Measurements from ENCODE around the gene XDH.
A peak's percentile ranks its signal among the peaks of the same experiment; 100 is the strongest.

The XDH gene

GRCh38 chr2:31327505-31327904 is 87.0 kb downstream of the XDH start:
- DNase-seq: no peak

DNA sequence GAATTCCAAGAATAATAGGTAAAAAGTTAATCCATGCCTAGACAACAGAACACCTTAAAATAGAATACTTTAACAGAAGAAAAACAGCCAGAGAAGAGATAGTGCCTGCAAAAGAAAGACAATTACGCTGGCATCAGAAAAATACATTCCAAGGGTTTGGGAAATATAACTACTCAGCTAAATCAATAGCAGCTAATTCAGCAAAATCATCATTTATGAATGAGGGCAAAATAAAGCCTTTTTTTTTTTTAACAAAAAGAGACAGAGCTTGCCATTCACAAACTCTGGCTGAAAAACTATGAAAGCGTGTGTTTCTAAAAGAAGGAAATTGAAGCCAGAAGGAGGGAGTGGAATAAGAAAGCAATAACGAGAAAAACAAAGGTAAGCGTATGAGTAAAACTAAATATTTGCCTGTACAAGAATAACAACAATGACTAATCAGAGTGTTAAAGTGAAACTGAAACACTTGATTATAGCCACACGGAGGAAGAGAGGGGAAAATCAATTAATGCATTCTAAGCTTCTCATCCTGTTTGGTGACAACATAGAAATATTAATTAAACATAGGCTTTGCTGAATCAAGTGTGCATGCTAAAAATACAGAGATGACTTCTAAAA is 90.4 kb downstream of the XDH start:
- DNase-seq: no peak

DNA sequence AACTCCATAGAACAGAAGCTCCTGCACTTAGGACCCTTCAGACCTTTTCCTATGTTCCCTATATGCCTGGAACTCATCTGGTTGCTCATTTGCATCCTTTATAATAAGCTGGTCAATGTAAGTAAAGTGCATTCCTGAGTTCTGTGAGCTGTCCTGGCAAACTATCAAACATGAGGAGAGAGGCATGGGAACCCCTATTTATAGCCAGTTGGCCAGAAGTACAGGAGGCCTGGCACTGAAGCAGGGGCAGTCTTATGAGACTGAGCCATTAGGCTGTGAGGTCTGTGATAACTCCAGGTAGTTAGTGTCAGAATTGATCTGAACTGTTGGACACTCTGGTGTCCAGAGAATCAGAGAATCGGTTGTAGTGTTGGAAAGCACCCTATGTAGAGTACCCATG is 92.2 kb downstream of the XDH start:
- DNase-seq: no peak

DNA sequence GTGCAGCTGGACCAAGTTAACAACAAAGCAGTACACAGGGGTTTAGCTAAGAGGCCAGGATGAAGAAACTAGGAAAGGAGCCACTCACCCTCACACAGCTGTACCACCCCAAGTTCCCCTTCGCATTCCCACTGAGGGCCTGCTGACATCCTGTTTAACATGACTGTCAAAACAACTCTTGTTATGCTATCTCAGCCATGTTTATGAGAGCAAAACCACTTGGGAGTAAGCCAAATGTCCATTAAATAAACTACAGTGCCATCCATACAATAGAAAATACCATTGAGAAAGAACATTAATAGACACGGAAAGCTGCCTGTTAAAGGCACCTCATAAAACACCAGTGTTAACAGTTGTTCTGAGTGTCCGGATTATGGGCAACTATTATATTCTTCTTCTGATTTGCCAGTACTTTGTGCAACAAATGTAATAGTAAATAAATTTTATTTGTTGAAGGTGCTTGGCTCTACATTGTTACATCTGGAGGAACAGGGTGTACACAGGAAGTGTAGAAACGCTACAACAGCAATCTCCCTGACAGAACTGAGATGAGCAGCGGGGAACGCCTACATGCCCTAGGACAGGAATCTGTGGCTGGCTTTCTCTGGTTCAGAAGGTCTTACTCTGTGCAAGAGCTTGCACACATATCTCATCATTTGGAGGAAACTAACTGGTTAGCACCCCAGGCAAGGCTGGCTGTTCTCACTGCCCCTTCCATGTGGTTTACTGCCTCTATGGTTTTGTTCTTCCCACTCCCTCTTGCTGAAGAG is 95.0 kb downstream of the XDH start:
- no peak for DNase-seq

DNA sequence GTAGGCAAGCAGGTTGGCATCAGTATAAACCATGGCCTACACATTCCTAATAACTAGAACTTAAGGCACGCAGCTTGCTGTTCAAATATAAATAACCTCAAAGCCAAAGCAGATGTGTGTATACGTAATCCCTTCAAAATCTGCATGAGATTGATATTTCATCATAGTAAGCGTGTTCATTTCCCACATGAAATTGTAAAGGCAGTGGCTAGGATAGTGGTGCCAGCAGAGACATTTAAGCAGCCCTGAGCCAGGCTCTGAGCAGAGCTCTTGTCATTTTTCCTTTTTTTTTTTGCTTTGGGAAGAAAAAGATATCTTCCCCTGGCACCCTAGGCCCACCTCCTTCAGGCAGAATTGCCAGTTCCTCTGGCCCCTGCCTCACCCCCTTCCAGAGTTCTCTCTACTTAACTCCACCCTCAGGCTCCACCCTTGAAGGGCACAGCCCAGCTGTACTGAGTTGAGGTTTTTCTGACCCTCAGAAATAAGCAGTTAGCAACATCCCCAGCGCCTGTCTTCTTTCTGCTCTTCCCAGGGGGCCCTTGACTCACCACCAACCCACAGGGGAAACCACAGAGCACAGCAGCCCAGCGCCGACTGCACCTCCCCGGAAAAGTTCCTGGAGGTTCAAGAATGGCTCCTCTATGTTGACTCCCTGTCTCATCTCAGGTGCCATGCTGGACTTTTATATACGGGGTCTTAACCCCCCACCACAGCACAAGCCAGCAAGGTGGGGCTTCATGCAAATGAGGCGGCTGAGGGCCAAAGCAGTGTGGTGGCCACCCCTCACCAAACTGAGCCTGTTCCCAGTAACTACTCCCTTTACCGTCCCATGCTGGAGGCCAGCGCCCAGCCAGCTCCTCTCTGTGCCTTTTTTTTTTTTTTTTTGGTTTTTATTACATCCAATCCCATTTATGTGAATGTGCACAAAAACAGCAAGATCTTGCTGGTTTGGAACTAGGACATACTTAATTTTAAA is 95.9 kb downstream of the XDH start:
- peak; percentile 28 for DNase-seq

DNA sequence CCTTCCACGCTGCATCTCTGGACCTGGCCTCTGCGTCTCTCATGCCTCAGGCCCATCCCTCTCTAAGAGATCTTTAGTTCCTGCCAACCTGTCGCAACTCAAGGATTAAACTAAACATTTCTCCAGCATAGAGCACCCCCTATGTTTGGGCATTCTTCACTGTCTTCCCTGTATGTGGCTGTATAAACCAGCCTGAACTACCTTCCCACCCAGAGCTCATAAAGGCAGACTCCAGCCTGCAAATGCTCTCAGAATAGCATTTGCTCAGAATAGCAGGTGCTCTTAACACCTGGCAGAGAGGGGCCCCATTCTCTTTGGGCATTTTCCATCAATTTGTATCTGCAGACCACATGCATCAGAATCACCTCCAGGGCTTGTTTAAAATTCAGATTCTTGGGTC is 97.1 kb downstream of the XDH start:
- DNase-seq: no peak

DNA sequence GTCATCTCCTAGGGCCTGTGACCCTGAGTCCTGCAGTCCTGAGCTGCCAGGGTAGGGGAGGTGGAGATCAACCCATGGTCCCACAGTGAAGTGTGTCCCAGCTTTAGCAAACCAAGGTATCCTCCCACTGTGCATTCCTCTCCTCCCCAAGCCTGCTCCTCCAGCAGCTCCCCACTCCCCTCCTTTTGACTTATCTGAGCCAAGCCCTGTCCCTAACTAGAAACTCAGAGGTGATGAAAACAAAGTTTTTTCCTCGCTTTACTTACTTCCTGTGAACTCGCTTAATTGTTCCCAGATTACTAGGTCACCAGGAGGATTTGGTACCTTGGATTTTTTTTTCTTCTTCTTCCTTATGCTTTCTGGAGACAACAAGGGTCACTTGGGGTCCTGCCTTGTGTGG is 99.8 kb downstream of the XDH start:
- DNase-seq: no peak

GRCh38 chr2:31312898-31313297 is 101.6 kb downstream of the XDH start:
- no peak for DNase-seq

- no peak for DNase-seq
These were observed 109.7 kb downstream of the XDH start for GRCh38 chr2:31304816-31305215.

- no peak for DNase-seq
These were observed 111.5 kb downstream of the XDH start for GRCh38 chr2:31302940-31303563.

DNA sequence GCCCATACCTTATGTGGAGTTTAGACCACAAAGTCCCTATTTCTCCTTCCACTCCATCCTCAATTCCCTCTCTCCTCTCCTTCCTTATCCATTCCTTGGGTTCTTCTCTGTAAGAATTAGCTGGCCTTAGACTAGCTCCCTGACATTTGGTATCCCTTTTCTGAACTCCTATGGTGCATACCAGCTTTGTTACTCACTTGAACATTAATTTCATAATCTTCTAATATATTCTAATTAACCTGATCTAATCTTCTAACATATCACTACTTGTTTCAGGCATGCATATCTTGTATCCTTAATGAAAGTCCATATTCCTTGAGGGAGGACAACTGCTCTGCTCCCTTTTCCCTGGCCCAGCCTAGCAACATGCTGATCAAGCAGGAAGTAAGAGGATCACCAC is 114.2 kb downstream of the XDH start:
- DNase-seq: no peak

GRCh38 chr2:31299547-31299946 is 115.0 kb downstream of the XDH start:
- no peak for DNase-seq

DNA sequence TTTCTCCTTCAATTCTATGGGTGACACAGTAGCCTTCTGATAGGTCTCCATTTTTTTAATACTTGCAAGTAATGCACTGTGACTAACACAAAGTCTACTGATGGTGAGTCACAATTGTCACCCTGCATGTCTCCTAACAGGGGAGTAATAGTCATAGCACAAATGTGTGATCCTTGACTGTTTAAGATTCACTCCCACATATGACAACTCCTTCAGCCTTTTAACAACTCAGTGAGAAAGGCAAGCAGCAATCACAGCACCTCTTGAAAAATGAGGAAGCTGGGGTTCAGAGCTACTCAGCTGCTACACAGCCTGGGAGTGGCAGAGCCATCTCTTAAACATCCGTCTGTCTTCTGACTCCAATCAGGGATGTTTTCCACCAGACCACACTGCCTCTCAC is 116.8 kb downstream of the XDH start:
- no peak for DNase-seq

GRCh38 chr2:31296641-31297287 is 117.8 kb downstream of the XDH start:
- no peak for DNase-seq

GRCh38 chr2:31294196-31294595 is 120.3 kb downstream of the XDH start:
- DNase-seq: no peak

DNA sequence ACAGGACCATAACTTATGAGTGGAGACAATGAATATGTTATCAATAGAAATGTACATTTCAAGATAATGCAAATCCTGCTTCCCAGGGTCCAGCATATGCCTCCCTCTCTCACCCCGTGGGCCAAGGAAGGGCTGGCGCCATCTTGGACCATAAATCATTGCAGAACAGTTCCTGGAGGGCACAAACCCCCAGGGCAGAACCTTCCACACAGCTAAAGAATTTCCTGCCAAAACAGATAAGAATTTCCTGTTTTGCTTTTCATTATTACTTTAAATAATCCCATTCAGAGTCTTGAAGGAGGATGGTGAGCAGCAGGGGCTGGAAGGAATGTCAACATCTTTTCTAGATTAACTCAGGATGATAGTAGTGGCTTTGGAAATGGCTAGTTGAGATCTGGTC is 126.9 kb downstream of the XDH start:
- DNase-seq: no peak

- DNase-seq: no peak
These were observed 127.5 kb downstream of the XDH start for GRCh38 chr2:31286961-31287550.

DNA sequence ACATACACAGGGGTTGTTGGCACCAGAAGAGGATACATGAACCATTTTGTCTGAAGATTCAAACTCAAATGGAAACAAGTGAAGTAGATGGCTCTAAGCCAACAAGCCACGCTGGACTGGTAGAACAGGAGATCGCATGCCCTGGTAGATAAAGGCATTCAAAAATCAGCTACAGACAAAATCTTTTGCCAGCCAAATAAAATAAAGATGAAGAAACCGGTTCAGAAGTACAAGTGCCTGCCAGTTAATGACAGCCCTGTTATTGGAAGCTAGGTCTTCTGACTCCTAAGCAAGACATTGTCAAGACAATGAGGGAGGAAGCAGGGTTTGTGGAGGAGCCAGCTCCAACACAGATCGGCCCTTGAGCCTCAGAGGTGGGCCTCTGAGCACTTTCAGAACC is 128.3 kb downstream of the XDH start:
- DNase-seq: no peak

Measured in activated T-cell treated with anti-CD3 and anti-CD28 coated beads, Interleukin-2, amount 50 U/mL, for 1 hour (primary cell).